NK-92 (cell line): ENCODE measurements around the gene ITGA11.

Source experiments
- DNase-seq: peaks from one replicate; lab custom pipeline; 2025; ENCODE audit not compliant: unreplicated experiment; lab: John Stamatoyannopoulos, UW

Gene ITGA11

GRCh38 chr15:68360721-68361120, 71.2 kb downstream of the ITGA11 start:
- no peak for DNase-seq

GRCh38 chr15:68356778-68357177, 75.2 kb downstream of the ITGA11 start:
- no peak for DNase-seq

GRCh38 chr15:68354923-68355322, 77.0 kb downstream of the ITGA11 start:
- DNase-seq, result no peak

- no peak for DNase-seq
Observed at GRCh38 chr15:68354268-68354667, 77.7 kb downstream of the ITGA11 start.

GRCh38 chr15:68353421-68354135, 78.4 kb downstream of the ITGA11 start:
- no peak for DNase-seq

- DNase-seq, result no peak
Observed at GRCh38 chr15:68352401-68353062, 79.4 kb downstream of the ITGA11 start.

GRCh38 chr15:68349151-68349550, 82.8 kb downstream of the ITGA11 start:
- DNase-seq, result no peak

- DNase-seq, result no peak
Observed at GRCh38 chr15:68348606-68349005, 83.4 kb downstream of the ITGA11 start.

GRCh38 chr15:68348081-68348480, 83.9 kb downstream of the ITGA11 start:
- DNase-seq, result no peak

GRCh38 chr15:68347392-68347791, 84.6 kb downstream of the ITGA11 start:
- DNase-seq, result no peak

- DNase-seq, result no peak
Observed at GRCh38 chr15:68346979-68347378, 85.0 kb downstream of the ITGA11 start.

- no peak for DNase-seq
Observed at GRCh38 chr15:68345481-68345880, 86.5 kb downstream of the ITGA11 start.

GRCh38 chr15:68344600-68344999, 87.4 kb downstream of the ITGA11 start:
- DNase-seq, result no peak

GRCh38 chr15:68343579-68344225, 88.3 kb downstream of the ITGA11 start:
- DNase-seq, result no peak

- DNase-seq, result no peak
Observed at GRCh38 chr15:68341760-68342725, 89.9 kb downstream of the ITGA11 start.

- DNase-seq, result no peak
Observed at GRCh38 chr15:68340726-68341671, 91.0 kb downstream of the ITGA11 start.

GRCh38 chr15:68339481-68339880, 92.5 kb downstream of the ITGA11 start:
- DNase-seq, result no peak

GRCh38 chr15:68337826-68338225, 94.1 kb downstream of the ITGA11 start:
- DNase-seq, result no peak

- DNase-seq, result no peak
Observed at GRCh38 chr15:68336516-68336915, 95.4 kb downstream of the ITGA11 start.

- DNase-seq, result no peak
Observed at GRCh38 chr15:68335655-68336054, 96.3 kb downstream of the ITGA11 start.
